Measurements from ENCODE around the gene C1QTNF4. TPM values are rescaled to one million over a fixed set of nuclear protein-coding genes. Genes with fewer than 3 reads are reported as not detected.

The C1QTNF4 gene
- total RNA-seq, 1 donor from 2014 or later, result 0.39 TPM

- H3K27ac Mint-ChIP-seq, result no peak overlapping the region
- TF ChIP-seq EZH2 (IDR thresholded peaks at IDR 0.05), result no peak
- Histone ChIP-seq H3K27me3 (peaks cover 10% of the 10 kb centered on the region), H3K4me2 (peak overlapping the region; percentile 71), H3F3A (ENCODE audit: low read depth) (peaks cover 22% of the 10 kb centered on the region), H3K4me3 (no peak overlapping the region), H2AFZ (replicated peaks) (no peak overlapping the region), H3K36me3 (no peaks in the 10 kb centered on the region), H3K9me3 (ENCODE audit: low read depth) (no peaks in the 10 kb centered on the region), H3K4me1 (peaks cover 21% of the 10 kb centered on the region), H4K20me1 (ENCODE audit: low read depth) (peaks cover 11% of the 10 kb centered on the region), H3K9ac (no peak overlapping the region), H3K79me2 (ENCODE audit: low read depth) (no peaks in the 10 kb centered on the region), H3K27ac (no peak overlapping the region)
- peak overlapping the region; percentile 50 for H3K4me3 Mint-ChIP-seq
- H3K36me3 Mint-ChIP-seq, result no peaks in the 10 kb centered on the region
- DNase-seq (ENCODE audit: low spot score), result no peak
- peaks cover 11% of the 10 kb centered on the region for H3K4me1 Mint-ChIP-seq
- no peaks in the 10 kb centered on the region for H3K9me3 Mint-ChIP-seq
- H3K27me3 Mint-ChIP-seq (ENCODE audit: insufficient read depth, low read depth), result peaks cover 2% of the 10 kb centered on the region
Measured at GRCh38 chr11:47599902-47600301, 5.7 kb upstream of the C1QTNF4 start.

DNA sequence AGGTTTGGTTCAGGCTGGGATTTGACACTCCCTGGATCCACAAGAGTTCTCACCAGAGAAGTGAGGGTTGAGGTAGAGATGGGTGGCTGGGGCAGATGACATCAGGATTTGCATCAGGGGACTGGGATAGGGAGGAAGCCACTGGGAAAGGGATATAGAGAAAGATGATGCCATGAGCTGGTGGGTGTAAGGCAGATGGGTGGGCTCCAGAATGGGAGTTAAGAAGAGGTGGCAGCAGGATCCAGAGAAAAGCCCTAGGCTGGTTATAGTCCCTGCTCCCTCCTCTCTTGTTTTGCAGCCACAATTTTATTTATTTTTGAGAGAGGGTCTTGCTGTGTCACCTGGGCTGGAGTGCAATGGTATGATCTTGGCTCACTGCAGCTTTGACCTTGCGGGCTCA is 1.8 kb upstream of the C1QTNF4 start:
- H3K4me3 Mint-ChIP-seq, result no peak overlapping the region

DNA sequence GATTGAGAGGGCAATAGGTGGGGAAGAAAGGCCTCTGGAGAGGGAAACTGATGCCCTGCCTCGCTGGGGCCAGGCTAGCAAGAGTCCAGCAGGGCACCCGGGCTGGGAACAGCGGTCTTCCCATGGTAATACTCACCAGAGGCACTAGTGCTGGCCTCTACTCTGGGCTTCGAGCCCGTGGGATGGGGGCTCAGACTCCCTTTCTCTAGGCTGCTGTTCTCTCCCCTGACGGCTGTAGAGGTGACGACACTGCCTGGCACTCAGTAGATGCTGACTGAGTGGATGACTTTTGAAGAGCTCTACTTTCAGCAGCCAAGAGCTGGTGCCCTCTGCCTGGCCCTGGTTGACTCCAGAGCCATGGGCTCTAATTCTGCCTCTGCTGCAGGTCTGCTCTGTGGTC is 818 bp upstream of the C1QTNF4 start:
- H3K27me3 Mint-ChIP-seq (ENCODE audit: insufficient read depth, low read depth), result peaks cover 13% of the 10 kb centered on the region
- H3K27me3 ChIP-seq, result peaks cover 39% of the 10 kb centered on the region
- H3K79me2 ChIP-seq (ENCODE audit: low read depth), result no peaks in the 10 kb centered on the region
- H3K4me3 ChIP-seq, result no peak overlapping the region
- peaks cover 26% of the 10 kb centered on the region for H3K4me1 ChIP-seq
- H3K4me1 Mint-ChIP-seq, result peaks cover 32% of the 10 kb centered on the region
- H4K20me1 ChIP-seq (ENCODE audit: low read depth), result peaks cover 10% of the 10 kb centered on the region
- H3K4me2 ChIP-seq, result peak overlapping the region; percentile 99
- H2AFZ ChIP-seq (replicated peaks), result no peak overlapping the region
- H3K9me3 ChIP-seq (ENCODE audit: low read depth), result no peaks in the 10 kb centered on the region
- no peaks in the 10 kb centered on the region for H3K9me3 Mint-ChIP-seq
- TF ChIP-seq EZH2 (IDR thresholded peaks at IDR 0.05), result no peak
- no peak for TF ChIP-seq EZH2phosphoT487 (IDR thresholded peaks at IDR 0.05)
- TF ChIP-seq, protein P1, sequence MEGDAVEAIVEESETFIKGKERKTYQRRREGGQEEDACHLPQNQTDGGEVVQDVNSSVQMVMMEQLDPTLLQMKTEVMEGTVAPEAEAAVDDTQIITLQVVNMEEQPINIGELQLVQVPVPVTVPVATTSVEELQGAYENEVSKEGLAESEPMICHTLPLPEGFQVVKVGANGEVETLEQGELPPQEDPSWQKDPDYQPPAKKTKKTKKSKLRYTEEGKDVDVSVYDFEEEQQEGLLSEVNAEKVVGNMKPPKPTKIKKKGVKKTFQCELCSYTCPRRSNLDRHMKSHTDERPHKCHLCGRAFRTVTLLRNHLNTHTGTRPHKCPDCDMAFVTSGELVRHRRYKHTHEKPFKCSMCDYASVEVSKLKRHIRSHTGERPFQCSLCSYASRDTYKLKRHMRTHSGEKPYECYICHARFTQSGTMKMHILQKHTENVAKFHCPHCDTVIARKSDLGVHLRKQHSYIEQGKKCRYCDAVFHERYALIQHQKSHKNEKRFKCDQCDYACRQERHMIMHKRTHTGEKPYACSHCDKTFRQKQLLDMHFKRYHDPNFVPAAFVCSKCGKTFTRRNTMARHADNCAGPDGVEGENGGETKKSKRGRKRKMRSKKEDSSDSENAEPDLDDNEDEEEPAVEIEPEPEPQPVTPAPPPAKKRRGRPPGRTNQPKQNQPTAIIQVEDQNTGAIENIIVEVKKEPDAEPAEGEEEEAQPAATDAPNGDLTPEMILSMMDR (IDR thresholded peaks at IDR 0.05), result no peak
- peaks cover 37% of the 10 kb centered on the region for H3F3A ChIP-seq (ENCODE audit: low read depth)
- H3K4me3 Mint-ChIP-seq, result peak overlapping the region; percentile 82
- H3K36me3 ChIP-seq, result no peaks in the 10 kb centered on the region
- H3K27ac ChIP-seq, result no peak overlapping the region
- no peaks in the 10 kb centered on the region for H3K36me3 Mint-ChIP-seq
- no peak for DNase-seq (ENCODE audit: low spot score)
- no peak overlapping the region for H3K27ac Mint-ChIP-seq
- no peak overlapping the region for H3K9ac ChIP-seq

More for the DNA sequence above, 1.8 kb upstream of the C1QTNF4 start:
- no peak overlapping the region for H2AFZ ChIP-seq (replicated peaks)
- H3K79me2 ChIP-seq (ENCODE audit: low read depth), result no peaks in the 10 kb centered on the region
- peaks cover 37% of the 10 kb centered on the region for H3F3A ChIP-seq (ENCODE audit: low read depth)
- DNase-seq (ENCODE audit: low spot score), result no peak
- no peak for TF ChIP-seq EZH2 (IDR thresholded peaks at IDR 0.05)
- no peak for TF ChIP-seq EZH2phosphoT487 (IDR thresholded peaks at IDR 0.05)
- peaks cover 11% of the 10 kb centered on the region for H4K20me1 ChIP-seq (ENCODE audit: low read depth)
- H3K4me1 ChIP-seq, result peaks cover 27% of the 10 kb centered on the region
- no peaks in the 10 kb centered on the region for H3K9me3 ChIP-seq (ENCODE audit: low read depth)
- H3K4me2 ChIP-seq, result no peak overlapping the region
- H3K4me1 Mint-ChIP-seq, result peaks cover 32% of the 10 kb centered on the region
- H3K36me3 ChIP-seq, result no peaks in the 10 kb centered on the region
- H3K27me3 Mint-ChIP-seq (ENCODE audit: insufficient read depth, low read depth), result peaks cover 13% of the 10 kb centered on the region
- H3K9ac ChIP-seq, result no peak overlapping the region
- no peaks in the 10 kb centered on the region for H3K9me3 Mint-ChIP-seq
- no peak overlapping the region for H3K27ac ChIP-seq
- no peak overlapping the region for H3K27ac Mint-ChIP-seq
- H3K36me3 Mint-ChIP-seq, result no peaks in the 10 kb centered on the region
- no peak overlapping the region for H3K4me3 ChIP-seq
- peaks cover 39% of the 10 kb centered on the region for H3K27me3 ChIP-seq

DNA sequence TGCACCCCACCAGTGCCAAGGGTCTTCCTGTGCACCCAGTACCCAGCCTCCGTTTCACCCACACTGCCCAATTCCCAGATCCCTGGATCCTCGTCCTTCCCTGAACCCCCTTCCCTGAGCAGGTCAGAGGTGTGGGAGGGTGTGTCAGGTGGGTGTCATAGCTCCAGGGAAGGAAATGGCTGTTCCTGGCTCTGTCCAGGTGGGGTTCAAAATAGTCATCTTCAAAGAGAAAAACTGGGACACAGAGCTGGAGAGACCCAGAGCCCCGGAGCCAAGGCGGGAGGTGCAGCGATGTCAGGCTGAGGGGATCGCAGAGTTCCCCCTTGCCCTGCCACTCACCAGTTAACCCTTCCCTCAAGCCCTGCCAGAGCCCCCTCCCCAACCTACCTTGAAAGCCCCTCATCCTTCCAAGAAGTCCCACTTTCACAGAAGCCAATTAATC is 698 bp downstream of the C1QTNF4 start:
- peak overlapping the region; percentile 89 for H3K4me3 Mint-ChIP-seq
- Histone ChIP-seq H3K4me3 (peak overlapping the region; percentile 93), H4K20me1 (ENCODE audit: low read depth) (no peaks in the 10 kb centered on the region), H3K9me3 (ENCODE audit: low read depth) (no peaks in the 10 kb centered on the region), H3K9ac (peak overlapping the region; percentile 50), H2AFZ (replicated peaks) (peak overlapping the region; percentile 98), H3K36me3 (no peaks in the 10 kb centered on the region), H3K27ac (no peak overlapping the region), H3K4me2 (peak overlapping the region; percentile 99), H3K4me1 (peaks cover 11% of the 10 kb centered on the region), H3K27me3 (peaks cover 39% of the 10 kb centered on the region), H3F3A (ENCODE audit: low read depth) (peaks cover 22% of the 10 kb centered on the region), H3K79me2 (ENCODE audit: low read depth) (no peaks in the 10 kb centered on the region)
- peaks cover 4% of the 10 kb centered on the region for H3K36me3 Mint-ChIP-seq
- peak; percentile 22 for TF ChIP-seq EZH2 (IDR thresholded peaks at IDR 0.05)
- TF ChIP-seq, protein P1 (IDR thresholded peaks at IDR 0.05), result no peak
- H3K9me3 Mint-ChIP-seq, result no peaks in the 10 kb centered on the region
- H3K27ac Mint-ChIP-seq, result no peak overlapping the region
- peaks cover 13% of the 10 kb centered on the region for H3K27me3 Mint-ChIP-seq (ENCODE audit: insufficient read depth, low read depth)
- DNase-seq (ENCODE audit: low spot score), result peak; percentile 17
- H3K4me1 Mint-ChIP-seq, result peaks cover 27% of the 10 kb centered on the region

All from neural progenitor cell (in vitro differentiated cells).